Loucy (cell line): Measurements from ENCODE around the gene TXNDC17.

Source experiments
- CTCF ChIP-seq: fragments of 200-600 bp; sonication (generic); conservative IDR thresholded peaks from 2 replicates; pipeline ENCODE4 v1.5.1; 2014; ENCODE audit warnings: mild to moderate bottlenecking, antibody characterized with exemption, low read length
- EZH2phosphoT487 ChIP-seq: fragments of 200-600 bp; IDR thresholded peaks from 2 replicates; pipeline ENCODE4 v1.6.1; 2018; ENCODE audit warnings: antibody characterized with exemption, mild to moderate bottlenecking, moderate library complexity, borderline replicate concordance

DNA sequence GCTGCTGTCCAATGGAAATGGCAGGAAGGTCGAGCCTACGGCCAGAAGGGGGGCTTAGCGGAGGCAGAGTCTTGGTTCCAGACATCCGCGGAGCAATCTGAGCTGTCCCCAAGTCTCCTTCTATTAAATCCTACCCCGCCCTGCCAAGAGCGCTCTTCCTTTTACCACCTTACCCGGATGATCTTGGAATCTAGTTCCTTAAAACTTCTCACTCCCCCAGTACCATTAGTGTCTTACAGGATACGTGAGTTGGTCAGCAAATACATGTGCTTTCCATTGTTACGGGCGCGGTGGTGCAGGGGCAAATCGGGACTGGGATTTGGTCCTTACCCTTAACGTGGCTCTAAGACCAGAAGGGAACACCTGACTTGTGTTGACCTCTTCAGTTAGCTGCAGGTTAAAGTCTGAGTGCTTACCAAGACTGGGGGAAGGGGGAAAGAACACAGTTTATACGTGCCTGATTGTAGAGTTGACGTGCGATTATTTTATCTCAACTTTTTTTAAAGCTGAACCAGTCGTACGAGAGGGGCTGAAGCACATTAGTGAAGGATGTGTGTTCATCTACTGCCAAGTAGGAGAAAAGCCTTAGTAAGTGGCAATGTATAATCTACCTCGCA, 495 bp downstream of the TXNDC17 start:
- TF ChIP-seq CTCF (no peak), EZH2phosphoT487 (no peak)
